Stimulated activated CD8-positive, alpha-beta memory T cell treated with anti-CD3 and anti-CD28 coated beads, Interleukin-7, amount 100 ng/mL, for 4 hours (primary cell): Measurements from ENCODE around the gene KCNQ1.
"Not testable (repeated sequence)": the region's sequence is repeated elsewhere in the genome, so short reads cannot be mapped to it uniquely, and the experiment has no call there.

Experiments
- DNase-seq, 2 donors: peaks; one replicate each; pipeline ENCODE4 v3.0.0-alpha.2; 2020; ENCODE audit warnings: low read depth in 2 of 2

Gene KCNQ1

DNA sequence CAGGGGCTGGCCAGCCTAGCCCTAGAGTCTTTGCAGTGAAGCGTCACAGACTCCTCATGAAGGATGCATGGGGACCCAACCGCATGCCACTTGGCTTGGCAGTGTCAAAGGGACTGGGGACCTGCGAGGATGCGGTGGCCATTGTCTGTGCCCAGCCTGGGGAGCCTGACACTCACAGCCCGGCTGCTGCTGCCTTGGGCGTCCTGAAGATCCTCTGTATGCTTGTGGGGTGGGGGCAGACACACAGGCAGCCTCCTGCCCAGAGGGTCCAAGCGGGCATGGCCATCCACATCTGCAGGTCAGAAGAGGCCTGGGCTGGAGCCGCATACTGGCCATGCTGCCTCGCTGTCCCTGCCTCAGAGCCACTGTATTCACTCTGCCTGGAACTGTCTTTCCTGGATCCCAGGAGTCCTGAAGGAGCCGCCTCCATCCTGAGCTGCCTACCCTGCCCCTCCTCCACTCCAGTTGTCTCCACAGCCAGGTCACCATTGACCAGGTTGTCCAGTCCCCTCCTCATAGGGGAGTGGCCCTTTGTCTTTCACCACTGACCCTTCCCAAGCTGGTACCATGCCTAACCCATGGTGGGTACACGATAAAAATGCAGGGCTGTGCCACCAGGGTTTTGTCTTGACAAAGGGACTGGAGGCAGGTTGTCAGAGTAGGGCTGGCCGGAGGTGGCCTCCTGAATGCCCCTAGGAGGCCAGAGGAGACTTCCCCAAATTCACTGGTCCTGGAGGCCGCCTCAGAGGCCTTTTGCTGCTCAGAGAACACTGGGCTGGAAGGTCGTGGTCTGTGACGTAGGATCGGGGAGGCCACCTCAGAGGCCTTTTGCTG lies 148.0 kb downstream of the KCNQ1 start:
- DNase-seq = no peak

DNA sequence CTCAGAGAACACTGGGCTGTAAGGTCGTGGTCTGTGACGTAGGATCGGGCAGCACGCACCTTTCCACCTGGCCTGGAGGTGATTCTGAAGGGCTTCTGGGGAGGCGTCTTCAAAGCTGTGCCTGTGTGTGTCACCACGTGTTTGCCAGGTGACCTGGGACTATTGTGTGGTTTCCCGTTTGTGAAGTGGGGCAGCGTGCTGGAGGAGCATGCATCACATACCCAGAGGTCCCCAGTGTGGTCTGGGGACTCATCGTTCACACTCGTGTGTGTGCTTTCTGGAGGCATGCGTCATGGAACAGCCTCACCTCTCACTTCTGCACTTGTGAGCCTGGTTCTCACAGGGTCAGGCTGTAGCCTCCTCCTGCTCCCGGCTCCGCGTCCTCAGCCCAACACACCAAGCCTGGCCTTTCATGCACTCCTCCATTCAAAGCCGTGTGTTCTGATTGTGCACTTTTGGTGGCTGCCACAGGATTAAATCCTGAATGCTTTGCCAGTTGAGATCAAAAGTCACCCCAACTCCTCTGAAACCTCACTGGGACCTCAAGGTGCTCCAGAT lies 148.7 kb downstream of the KCNQ1 start:
- DNase-seq = no peak

GRCh38 chr11:2594267-2594666 lies 149.5 kb downstream of the KCNQ1 start:
- DNase-seq = no peak

DNA sequence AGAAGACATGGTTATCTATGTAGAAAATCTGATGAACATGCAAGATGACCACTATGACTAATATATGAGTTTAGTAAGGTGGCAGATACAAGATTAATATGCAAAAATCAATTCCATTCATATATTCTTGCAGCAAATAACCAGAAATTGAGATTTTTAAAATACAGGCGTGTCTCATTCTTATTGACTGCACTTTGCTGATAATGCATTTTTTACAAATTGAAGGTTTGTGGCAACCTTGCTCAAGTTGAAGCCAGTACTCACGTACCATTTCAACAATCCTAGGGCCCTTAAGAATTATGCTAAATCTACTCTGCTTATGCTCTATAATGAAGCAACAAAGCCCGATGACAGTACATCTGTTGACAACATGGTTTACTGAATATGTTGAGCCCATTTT lies 150.4 kb downstream of the KCNQ1 start:
- DNase-seq = no peak

- no peak for DNase-seq
Observed at GRCh38 chr11:2599561-2600189, 154.9 kb downstream of the KCNQ1 start.

DNA sequence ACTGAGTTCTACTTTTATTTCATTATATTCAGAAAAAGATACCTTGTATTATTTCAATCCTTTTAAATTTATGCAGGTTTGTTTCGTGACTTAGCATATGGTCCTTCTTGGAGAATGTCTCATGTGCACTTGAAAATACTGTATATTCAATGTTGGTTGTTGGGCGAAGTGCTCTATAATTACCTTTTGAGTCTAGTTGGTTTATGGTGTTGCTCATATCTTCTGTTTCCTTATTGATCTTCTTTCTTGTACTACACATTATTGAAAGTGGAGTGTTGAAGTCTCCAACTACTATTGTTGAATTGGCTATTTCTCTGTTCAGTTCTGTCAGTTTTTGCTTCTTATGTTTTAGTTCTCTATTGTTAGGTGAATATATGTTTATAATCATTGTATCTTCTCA lies 164.5 kb downstream of the KCNQ1 start:
- no peak for DNase-seq

- DNase-seq = no peak
Observed at GRCh38 chr11:2612884-2613571, 168.2 kb downstream of the KCNQ1 start.

DNA sequence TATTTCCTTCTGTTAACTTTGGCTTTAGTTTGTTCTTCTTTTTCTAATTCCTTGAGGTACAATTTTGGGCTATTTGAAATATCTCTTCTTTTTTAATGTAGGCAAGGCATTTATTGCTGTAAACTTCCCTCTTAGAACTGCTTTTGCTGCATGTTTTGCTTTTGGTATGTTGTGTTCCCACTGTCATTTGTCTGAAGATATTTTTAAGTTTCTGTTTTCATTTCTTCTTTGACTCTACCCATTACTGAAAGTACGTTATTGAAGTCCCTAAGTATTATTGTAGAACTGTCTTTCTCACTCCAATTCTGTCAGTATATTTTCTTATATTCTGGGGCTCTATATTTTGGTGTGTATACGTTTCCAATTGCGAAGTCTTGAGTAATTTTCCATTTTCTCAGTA lies 177.1 kb downstream of the KCNQ1 start:
- no peak for DNase-seq

DNA sequence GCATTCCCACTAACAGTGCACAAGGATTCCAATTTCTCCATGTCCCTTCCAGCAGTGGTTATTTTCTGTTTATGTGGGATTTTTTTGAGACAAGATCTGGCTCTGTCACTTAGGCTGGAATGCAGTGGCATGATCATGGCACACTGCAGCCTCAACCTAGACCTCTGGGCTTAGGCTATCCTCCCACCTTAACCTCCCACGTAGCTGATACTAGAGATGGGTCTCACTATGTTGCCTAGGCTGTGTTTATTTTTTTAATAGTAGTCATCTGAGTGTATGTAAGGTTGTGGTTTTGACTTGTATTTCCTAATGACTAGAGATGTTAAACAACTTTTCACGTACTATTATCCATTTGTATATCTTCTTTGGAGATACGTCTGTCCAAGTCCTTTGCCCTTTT lies 180.4 kb downstream of the KCNQ1 start:
- DNase-seq = no peak

DNA sequence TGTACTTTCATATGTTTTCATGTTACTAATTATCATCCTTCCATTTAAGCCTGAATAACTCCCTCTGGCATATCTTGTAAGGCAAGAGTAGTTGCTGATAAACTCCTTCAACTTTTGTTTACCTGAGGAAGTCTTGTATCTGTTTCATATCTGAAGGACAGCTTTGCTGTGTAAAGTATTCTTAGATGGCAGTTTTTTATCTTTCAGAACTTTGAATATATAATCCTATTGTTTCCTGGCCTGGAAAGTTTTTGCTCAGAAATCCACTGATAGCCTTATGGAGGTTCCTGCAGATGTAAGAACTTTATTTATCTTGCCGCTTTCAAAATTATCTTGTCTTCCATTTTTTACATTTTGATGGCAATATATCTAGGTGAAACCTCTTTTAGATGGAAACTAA lies 185.9 kb downstream of the KCNQ1 start:
- DNase-seq = no peak

GRCh38 chr11:2631161-2631560 lies 186.4 kb downstream of the KCNQ1 start:
- DNase-seq = no peak

GRCh38 chr11:2639763-2640162 lies 195.0 kb downstream of the KCNQ1 start:
- DNase-seq = not testable (repeated sequence)

DNA sequence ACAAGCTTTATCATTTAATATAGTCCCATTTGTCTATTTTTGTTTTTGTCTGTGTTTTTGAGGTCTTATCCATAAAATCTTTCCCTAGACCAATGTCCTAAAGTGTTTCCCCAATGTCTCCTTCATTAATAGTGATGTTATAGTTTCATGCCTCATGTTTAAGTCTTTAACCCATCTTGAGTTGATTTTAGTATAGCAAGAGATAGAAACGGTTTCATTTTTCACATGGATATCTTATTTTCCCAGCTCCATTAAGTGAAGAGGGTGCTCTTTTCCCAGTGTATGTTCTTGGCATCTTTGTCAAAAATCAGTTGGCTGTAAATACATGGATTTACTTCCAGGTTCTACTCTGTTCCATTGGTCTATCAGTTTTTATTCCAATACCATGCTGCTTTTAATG lies 196.8 kb downstream of the KCNQ1 start:
- no peak for DNase-seq

GRCh38 chr11:2643746-2644145 lies 198.9 kb downstream of the KCNQ1 start:
- DNase-seq = no peak

- no peak for DNase-seq
Observed at GRCh38 chr11:2644844-2645778, 200.3 kb downstream of the KCNQ1 start.

- DNase-seq = no peak
Observed at GRCh38 chr11:2645779-2646118, 200.9 kb downstream of the KCNQ1 start.

DNA sequence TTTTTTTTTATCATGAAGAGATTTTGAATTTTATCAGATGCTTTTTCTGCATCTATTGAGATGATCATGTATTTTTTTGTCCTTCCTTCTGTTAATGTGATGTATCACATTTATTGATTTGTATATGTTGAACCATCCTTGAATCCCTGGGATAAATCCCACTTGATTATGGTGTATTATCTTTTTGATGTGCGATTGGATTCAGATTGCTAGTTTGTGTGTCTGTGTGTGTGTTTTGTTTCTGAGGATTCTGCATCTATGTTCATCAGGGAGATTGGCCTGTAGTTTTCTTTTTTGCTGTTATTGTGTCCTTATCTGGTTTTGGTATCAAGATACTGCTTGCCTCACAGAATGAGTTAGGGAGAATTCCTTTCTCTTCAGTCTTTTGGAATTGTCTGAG lies 202.4 kb downstream of the KCNQ1 start:
- DNase-seq = no peak

DNA sequence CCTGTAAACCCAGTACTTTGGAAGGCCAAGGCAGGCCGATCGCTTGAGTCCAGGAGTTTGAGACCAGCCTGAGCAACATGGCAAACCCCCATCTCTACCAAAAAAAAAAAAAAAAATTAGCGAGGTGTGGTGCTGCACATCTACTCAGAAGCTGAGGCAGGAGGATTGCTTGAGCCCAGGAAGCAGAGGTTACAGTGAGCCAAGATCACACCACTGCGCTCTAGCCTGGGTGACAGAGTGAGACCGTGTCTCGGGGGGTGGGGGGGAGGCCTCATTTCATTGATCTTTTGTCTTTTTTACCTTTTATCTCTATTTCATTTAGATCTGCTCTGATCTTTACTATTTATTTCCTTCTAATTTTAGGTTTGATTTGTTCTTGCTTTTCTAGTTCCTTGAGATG lies 203.1 kb downstream of the KCNQ1 start:
- no peak for DNase-seq

GRCh38 chr11:2649400-2649799 lies 204.6 kb downstream of the KCNQ1 start:
- DNase-seq = no peak

- DNase-seq = no peak
Observed at GRCh38 chr11:2649848-2650247, 205.0 kb downstream of the KCNQ1 start.

- DNase-seq = no peak
Observed at GRCh38 chr11:2650343-2650867, 205.6 kb downstream of the KCNQ1 start.
